ENCODE measurements around the gene FGB.

DNA sequence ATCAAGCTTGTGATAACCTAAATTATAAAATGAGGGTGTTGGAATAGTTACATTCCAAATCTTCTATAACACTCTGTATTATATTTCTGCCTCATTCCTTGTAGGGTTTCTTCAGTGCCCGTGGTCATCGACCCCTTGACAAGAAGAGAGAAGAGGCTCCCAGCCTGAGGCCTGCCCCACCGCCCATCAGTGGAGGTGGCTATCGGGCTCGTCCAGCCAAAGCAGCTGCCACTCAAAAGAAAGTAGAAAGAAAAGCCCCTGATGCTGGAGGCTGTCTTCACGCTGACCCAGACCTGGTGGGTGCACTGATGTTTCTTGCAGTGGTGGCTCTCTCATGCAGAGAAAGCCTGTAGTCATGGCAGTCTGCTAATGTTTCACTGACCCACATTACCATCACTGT is 2.9 kb downstream of the FGB start:
- TF ChIP-seq, protein P1, sequence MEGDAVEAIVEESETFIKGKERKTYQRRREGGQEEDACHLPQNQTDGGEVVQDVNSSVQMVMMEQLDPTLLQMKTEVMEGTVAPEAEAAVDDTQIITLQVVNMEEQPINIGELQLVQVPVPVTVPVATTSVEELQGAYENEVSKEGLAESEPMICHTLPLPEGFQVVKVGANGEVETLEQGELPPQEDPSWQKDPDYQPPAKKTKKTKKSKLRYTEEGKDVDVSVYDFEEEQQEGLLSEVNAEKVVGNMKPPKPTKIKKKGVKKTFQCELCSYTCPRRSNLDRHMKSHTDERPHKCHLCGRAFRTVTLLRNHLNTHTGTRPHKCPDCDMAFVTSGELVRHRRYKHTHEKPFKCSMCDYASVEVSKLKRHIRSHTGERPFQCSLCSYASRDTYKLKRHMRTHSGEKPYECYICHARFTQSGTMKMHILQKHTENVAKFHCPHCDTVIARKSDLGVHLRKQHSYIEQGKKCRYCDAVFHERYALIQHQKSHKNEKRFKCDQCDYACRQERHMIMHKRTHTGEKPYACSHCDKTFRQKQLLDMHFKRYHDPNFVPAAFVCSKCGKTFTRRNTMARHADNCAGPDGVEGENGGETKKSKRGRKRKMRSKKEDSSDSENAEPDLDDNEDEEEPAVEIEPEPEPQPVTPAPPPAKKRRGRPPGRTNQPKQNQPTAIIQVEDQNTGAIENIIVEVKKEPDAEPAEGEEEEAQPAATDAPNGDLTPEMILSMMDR (IDR thresholded peaks at IDR 0.05): no peak
- TF ChIP-seq EZH2 (IDR thresholded peaks at IDR 0.05; ENCODE audit: borderline replicate concordance, insufficient read depth, low read depth, low read length, poor library complexity, severe bottlenecking): no peak
